GM23338 (cell line): ENCODE data around the gene PTPRE. TPM values are rescaled to one million over a fixed set of nuclear protein-coding genes. Genes with fewer than 3 reads are reported as not detected.

Experiments
- ATAC-seq: fragments of 200-7000 bp; cut with Tn5 transposase; 3 replicates; pipeline ENCODE4 v1.9.1; 2020
- DNase-seq: peaks from one replicate; pipeline ENCODE4 v3.0.0-alpha.2; 2015; ENCODE audit warnings: low spot score
- H2AFZ ChIP-seq: fragments of 200-600 bp; sonication (generic); 2 replicates; pipeline ENCODE4 v1.8.0; 2016; ENCODE audit warnings: antibody characterized with exemption, mild to moderate bottlenecking, moderate library complexity
- H3F3A ChIP-seq: fragments of 200-600 bp; sonication (generic); replicated peaks from 2 replicates; pipeline ENCODE4 v1.8.0; 2017; ENCODE audit warnings: antibody characterized with exemption, mixed run types, low read depth
- H3K27ac ChIP-seq: fragments of 200-600 bp; sonication (generic); 2 replicates; pipeline ENCODE4 v1.6.1; 2016; ENCODE audit warnings: low read depth
- H3K27me3 ChIP-seq: fragments of 200-600 bp; sonication (generic); 2 replicates; pipeline ENCODE4 v1.8.0; 2016; ENCODE audit warnings: mild to moderate bottlenecking, mixed run types, moderate library complexity; ENCODE audit not compliant: insufficient read depth
- H3K36me3 ChIP-seq: fragments of 200-600 bp; sonication (generic); 2 replicates; pipeline ENCODE4 v1.8.0; 2016; ENCODE audit warnings: mild to moderate bottlenecking; ENCODE audit not compliant: insufficient read depth
- H3K4me1 ChIP-seq: fragments of 200-600 bp; sonication (generic); 2 replicates; pipeline ENCODE4 v1.8.0; 2016; ENCODE audit warnings: mild to moderate bottlenecking, moderate library complexity; ENCODE audit not compliant: insufficient read depth
- H3K4me2 ChIP-seq: fragments of 200-600 bp; sonication (generic); 2 replicates; pipeline ENCODE4 v1.7.1; 2017; ENCODE audit warnings: mixed run types
- H3K4me3 ChIP-seq: fragments of 200-600 bp; sonication (generic); 2 replicates; pipeline ENCODE4 v1.6.1; 2016; ENCODE audit warnings: mixed run types
- H3K79me2 ChIP-seq: fragments of 200-600 bp; sonication (generic); replicated peaks from 2 replicates; pipeline ENCODE4 v1.8.0; 2017; ENCODE audit warnings: mild to moderate bottlenecking; ENCODE audit not compliant: insufficient read depth
- H3K9me2 ChIP-seq: fragments of 200-600 bp; sonication (generic); 2 replicates; pipeline ENCODE4 v1.8.0; 2017; ENCODE audit not compliant: insufficient read depth
- H4K20me1 ChIP-seq: fragments of 200-600 bp; sonication (generic); replicated peaks from 2 replicates; pipeline ENCODE4 v1.8.0; 2017; ENCODE audit warnings: mild to moderate bottlenecking; ENCODE audit not compliant: insufficient read depth
- H3K27ac Mint-ChIP-seq: 2 replicates; pipeline ENCODE4 v1.8.0; 2020; ENCODE audit warnings: inconsistent platforms, mild to moderate bottlenecking, moderate library complexity, mixed read lengths
- H3K27me3 Mint-ChIP-seq: 3 replicates; pipeline ENCODE4 v1.8.0; 2022; ENCODE audit warnings: low read depth, mild to moderate bottlenecking, moderate library complexity, mixed read lengths, inconsistent platforms; ENCODE audit not compliant: insufficient read depth, poor library complexity
- H3K36me3 Mint-ChIP-seq: 3 replicates; pipeline ENCODE4 v1.8.0; 2021; ENCODE audit warnings: low read depth, mild to moderate bottlenecking, inconsistent platforms, moderate library complexity, mixed read lengths
- H3K4me1 Mint-ChIP-seq: 3 replicates; pipeline ENCODE4 v1.8.0; 2020; ENCODE audit warnings: mild to moderate bottlenecking, inconsistent platforms, mixed read lengths
- H3K4me3 Mint-ChIP-seq: 3 replicates; pipeline ENCODE4 v1.8.0; 2021; ENCODE audit warnings: moderate library complexity, mild to moderate bottlenecking, inconsistent platforms, mixed read lengths
- H3K9me3 Mint-ChIP-seq: 3 replicates; pipeline ENCODE4 v1.8.0; 2020; ENCODE audit warnings: moderate library complexity, mild to moderate bottlenecking, inconsistent platforms, mixed read lengths
- CREB1 ChIP-seq: fragments of 250-450 bp; sonication (Bioruptor Pico); IDR thresholded peaks from 2 replicates; pipeline ENCODE4 v1.5.0; 2020; ENCODE audit warnings: low read depth, mild to moderate bottlenecking, moderate library complexity
- CTCF ChIP-seq, 2 experiments: fragments of 200-600 bp in 1 of 2; sonication (generic) in 1 of 2; conservative IDR thresholded peaks; 2 replicates each; pipeline versions ENCODE4 v1.5.1 to v1.6.1; 2016 to 2017; ENCODE audit warnings: antibody characterized with exemption in 2 of 2, low read depth in 2 of 2, mild to moderate bottlenecking in 2 of 2, moderate library complexity in 1 of 2
- EZH2 ChIP-seq: fragments of 200-600 bp; sonication (generic); IDR thresholded peaks from one replicate; pipeline ENCODE4 v1.8.0; 2017; ENCODE audit warnings: antibody characterized with exemption, mild to moderate bottlenecking, low read depth; ENCODE audit not compliant: unreplicated experiment
- EZH2phosphoT487 ChIP-seq: fragments of 200-600 bp; sonication (generic); IDR thresholded peaks from one replicate; pipeline ENCODE4 v1.8.1; 2018; ENCODE audit warnings: antibody characterized with exemption; ENCODE audit not compliant: unreplicated experiment
- JUNB ChIP-seq: IDR thresholded peaks from one replicate; pipeline ENCODE4 v1.6.1; 2016; ENCODE audit warnings: antibody characterized with exemption; ENCODE audit not compliant: unreplicated experiment
- NANOG ChIP-seq: IDR thresholded peaks from 2 replicates; pipeline ENCODE4 v1.6.1; 2016; ENCODE audit warnings: antibody characterized with exemption, borderline replicate concordance
- POLR2AphosphoS5 ChIP-seq: IDR thresholded peaks from 2 replicates; pipeline ENCODE4 v1.6.1; 2016; ENCODE audit warnings: antibody characterized with exemption, low read depth
- STAT1 ChIP-seq: IDR thresholded peaks from one replicate; pipeline ENCODE4 v1.6.1; 2016; ENCODE audit warnings: antibody characterized with exemption; ENCODE audit not compliant: unreplicated experiment
- ZNF114 ChIP-seq: fragments of 250-450 bp; sonication (Bioruptor Pico); IDR thresholded peaks from 2 replicates; pipeline ENCODE4 v1.5.0; 2020; ENCODE audit warnings: mild to moderate bottlenecking, moderate library complexity
- ZNF331 ChIP-seq: fragments of 250-450 bp; sonication (Bioruptor Pico); IDR thresholded peaks from 2 replicates; pipeline ENCODE4 v1.5.0; 2020; ENCODE audit warnings: low read depth, mild to moderate bottlenecking, moderate library complexity
- ZNF462 ChIP-seq: fragments of 250-450 bp; sonication (Bioruptor Pico); IDR thresholded peaks from 2 replicates; pipeline ENCODE4 v1.5.0; 2020; ENCODE audit warnings: mild to moderate bottlenecking, moderate library complexity
- polyA plus RNA-seq: library from polyadenylated mRNA; unstranded; fragments of >200 nt; fragmentation: Nextera tagmentation; extraction: Ambion mirVana; gene quantifications from 2 replicates; pipeline ENCODE4 v1.2.1, GENCODE V29; 2016
- total RNA-seq: library from RNA; depleted of rRNA; stranded (reverse); fragments of >200 nt; shearing (Covaris generic); gene quantifications from 2 replicates; pipeline ENCODE4 v1.2.3, GENCODE V29; 2014
- TF ChIP-seq, protein P1 (sequence below): IDR thresholded peaks from one replicate; pipeline ENCODE4 v1.6.1; 2018; ENCODE audit warnings: antibody characterized with exemption; ENCODE audit not compliant: unreplicated experiment
- TF ChIP-seq, protein P2 (sequence below): IDR thresholded peaks from 2 replicates; pipeline ENCODE4 v1.6.1; 2016; ENCODE audit warnings: antibody characterized with exemption

Gene PTPRE
- total and polyA plus RNA-seq, 2 experiments from 2014 or later = 0.34 to 0.42 TPM

DNA sequence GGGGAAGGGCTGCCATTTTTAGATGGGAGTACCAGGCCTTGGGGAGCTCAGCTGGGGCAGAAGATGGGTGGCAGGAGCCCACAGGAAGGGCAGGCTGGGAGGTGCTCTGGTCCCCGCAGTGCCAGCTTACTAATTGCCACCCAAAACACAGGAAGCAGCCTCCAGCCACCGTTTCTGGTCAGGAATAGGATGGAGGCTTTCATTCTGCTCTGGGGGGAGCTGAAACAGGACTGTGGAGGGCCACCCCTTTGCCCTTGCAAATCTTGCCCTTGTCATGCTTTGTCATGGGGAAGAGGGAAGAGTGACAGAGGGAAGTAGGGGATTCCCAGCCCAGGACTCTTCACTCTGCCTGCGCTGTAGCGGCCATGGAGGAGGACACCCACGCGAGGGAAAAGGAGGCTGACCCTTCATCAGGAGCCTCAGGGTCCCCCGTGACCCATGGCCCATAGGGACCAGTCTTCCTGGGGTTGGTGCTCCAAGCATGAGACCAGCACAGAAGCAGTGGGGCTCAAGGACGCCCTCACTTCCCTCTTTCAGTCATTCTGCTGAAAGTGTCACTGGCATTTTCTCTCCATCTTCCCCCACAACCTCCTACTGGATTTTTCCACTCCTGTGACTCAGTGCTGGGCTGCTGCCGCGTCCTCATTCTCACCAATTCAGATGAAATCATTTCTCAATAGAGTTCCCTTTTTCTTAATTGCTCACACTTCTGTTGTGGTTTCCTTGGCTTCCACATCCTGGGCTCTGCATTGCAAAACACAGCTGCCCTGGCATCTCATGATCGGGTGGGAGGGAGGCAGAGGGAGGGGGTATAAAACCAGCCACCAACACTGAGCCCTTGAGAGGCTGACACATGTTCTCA, 157.4 kb downstream of the PTPRE start:
- Histone ChIP-seq H3K27ac (no peak overlapping the region), H3K36me3 (no peaks in the 10 kb centered on the region), H3K27me3 (no peaks in the 10 kb centered on the region), H3K4me1 (peaks cover 15% of the 10 kb centered on the region), H3K4me3 (no peak overlapping the region), H3K79me2 (no peaks in the 10 kb centered on the region), H3F3A (no peaks in the 10 kb centered on the region), H4K20me1 (no peaks in the 10 kb centered on the region), H3K9me2 (no peaks in the 10 kb centered on the region), H3K4me2 (no peak overlapping the region), H2AFZ (no peak overlapping the region)
- Mint-ChIP-seq H3K27me3 (peaks cover 14% of the 10 kb centered on the region), H3K36me3 (peaks cover 5% of the 10 kb centered on the region; the same call in 1 of the 3 replicates), H3K9me3 (no peaks in the 10 kb centered on the region), H3K4me1 (peaks cover 31% of the 10 kb centered on the region), H3K27ac (0 out of 2 replicates have a peak overlapping the region, but pooled peaks have one; percentile 12), H3K4me3 (no peak overlapping the region)
- no peak for ATAC-seq
- no peak for DNase-seq
- TF ChIP-seq CTCF (conservative IDR thresholded peaks at IDR 0.05; ENCODE audit: low read depth in 2 of 2) = no peak
- no peak for TF ChIP-seq ZNF331 (CRISPR knock-in tag)
- TF ChIP-seq EZH2phosphoT487 = no peak
- TF ChIP-seq JUNB = no peak
- TF ChIP-seq STAT1 = no peak
- TF ChIP-seq POLR2AphosphoS5 = no peak
- TF ChIP-seq, protein P1, sequence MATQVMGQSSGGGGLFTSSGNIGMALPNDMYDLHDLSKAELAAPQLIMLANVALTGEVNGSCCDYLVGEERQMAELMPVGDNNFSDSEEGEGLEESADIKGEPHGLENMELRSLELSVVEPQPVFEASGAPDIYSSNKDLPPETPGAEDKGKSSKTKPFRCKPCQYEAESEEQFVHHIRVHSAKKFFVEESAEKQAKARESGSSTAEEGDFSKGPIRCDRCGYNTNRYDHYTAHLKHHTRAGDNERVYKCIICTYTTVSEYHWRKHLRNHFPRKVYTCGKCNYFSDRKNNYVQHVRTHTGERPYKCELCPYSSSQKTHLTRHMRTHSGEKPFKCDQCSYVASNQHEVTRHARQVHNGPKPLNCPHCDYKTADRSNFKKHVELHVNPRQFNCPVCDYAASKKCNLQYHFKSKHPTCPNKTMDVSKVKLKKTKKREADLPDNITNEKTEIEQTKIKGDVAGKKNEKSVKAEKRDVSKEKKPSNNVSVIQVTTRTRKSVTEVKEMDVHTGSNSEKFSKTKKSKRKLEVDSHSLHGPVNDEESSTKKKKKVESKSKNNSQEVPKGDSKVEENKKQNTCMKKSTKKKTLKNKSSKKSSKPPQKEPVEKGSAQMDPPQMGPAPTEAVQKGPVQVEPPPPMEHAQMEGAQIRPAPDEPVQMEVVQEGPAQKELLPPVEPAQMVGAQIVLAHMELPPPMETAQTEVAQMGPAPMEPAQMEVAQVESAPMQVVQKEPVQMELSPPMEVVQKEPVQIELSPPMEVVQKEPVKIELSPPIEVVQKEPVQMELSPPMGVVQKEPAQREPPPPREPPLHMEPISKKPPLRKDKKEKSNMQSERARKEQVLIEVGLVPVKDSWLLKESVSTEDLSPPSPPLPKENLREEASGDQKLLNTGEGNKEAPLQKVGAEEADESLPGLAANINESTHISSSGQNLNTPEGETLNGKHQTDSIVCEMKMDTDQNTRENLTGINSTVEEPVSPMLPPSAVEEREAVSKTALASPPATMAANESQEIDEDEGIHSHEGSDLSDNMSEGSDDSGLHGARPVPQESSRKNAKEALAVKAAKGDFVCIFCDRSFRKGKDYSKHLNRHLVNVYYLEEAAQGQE = no peak
- TF ChIP-seq, protein P2, sequence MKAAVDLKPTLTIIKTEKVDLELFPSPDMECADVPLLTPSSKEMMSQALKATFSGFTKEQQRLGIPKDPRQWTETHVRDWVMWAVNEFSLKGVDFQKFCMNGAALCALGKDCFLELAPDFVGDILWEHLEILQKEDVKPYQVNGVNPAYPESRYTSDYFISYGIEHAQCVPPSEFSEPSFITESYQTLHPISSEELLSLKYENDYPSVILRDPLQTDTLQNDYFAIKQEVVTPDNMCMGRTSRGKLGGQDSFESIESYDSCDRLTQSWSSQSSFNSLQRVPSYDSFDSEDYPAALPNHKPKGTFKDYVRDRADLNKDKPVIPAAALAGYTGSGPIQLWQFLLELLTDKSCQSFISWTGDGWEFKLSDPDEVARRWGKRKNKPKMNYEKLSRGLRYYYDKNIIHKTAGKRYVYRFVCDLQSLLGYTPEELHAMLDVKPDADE = no peak
- no peak for TF ChIP-seq EZH2
- no peak for TF ChIP-seq ZNF114 (CRISPR knock-in tag)
- no peak for TF ChIP-seq ZNF462 (CRISPR knock-in tag)
- TF ChIP-seq NANOG = no peak
- no peak for TF ChIP-seq CREB1 (CRISPR knock-in tag)
